ENCODE data around the gene RDH12. TPM values are rescaled to one million over a fixed set of nuclear protein-coding genes. Genes with fewer than 3 reads are reported as not detected.

Gene RDH12
- total and polyA plus RNA-seq, 9 of the 15 experiments (the other 6 are each of a cell fraction or from before 2014, with no cell fraction given) = 0.03 to 0.29 (median 0.07) TPM; not detected in 2

GRCh38 chr14:67666750-67667449 is 34.8 kb upstream of the RDH12 start (continued):
- TF ChIP-seq REST (IDR thresholded peaks at IDR 0.05; ENCODE audit: borderline replicate concordance) = peak; percentile 85
- no peak for TF ChIP-seq REST (CRISPR knock-in tag; IDR thresholded peaks at IDR 0.05; ENCODE audit: low read depth)
- peak; percentile 71 for TF ChIP-seq SPI1 (IDR thresholded peaks at IDR 0.05; ENCODE audit: borderline replicate concordance, low read depth, low read length)
- TF ChIP-seq VEZF1 (CRISPR knock-in tag; IDR thresholded peaks at IDR 0.05) = no peak
- TF ChIP-seq HCFC1 (IDR thresholded peaks at IDR 0.05; ENCODE audit: low read depth, low read length) = no peak
- TF ChIP-seq GTF2A2 (tag; IDR thresholded peaks at IDR 0.05) = no peak
- TF ChIP-seq STAT5B (CRISPR knock-in tag; IDR thresholded peaks at IDR 0.05) = no peak
- no peak for TF ChIP-seq ZBTB2 (IDR thresholded peaks at IDR 0.05)
- TF ChIP-seq ZNF583 (CRISPR knock-in tag; IDR thresholded peaks at IDR 0.05) = no peak
- TF ChIP-seq E2F1 (CRISPR knock-in tag; IDR thresholded peaks at IDR 0.05) = no peak
- peak; percentile 73 for TF ChIP-seq DEAF1 (CRISPR knock-in tag; IDR thresholded peaks at IDR 0.05)
- TF ChIP-seq DIDO1 (tag; IDR thresholded peaks at IDR 0.05; ENCODE audit: low read depth) = no peak

Data from K562 (cell line).